ENCODE data around the gene PPARG. TPM values are rescaled to one million over a fixed set of nuclear protein-coding genes. Genes with fewer than 3 reads are reported as not detected.

The PPARG gene
- total and polyA plus RNA-seq, 3 experiments from 2014 or later = 0.66 to 0.74 TPM; not detected in 1

DNA sequence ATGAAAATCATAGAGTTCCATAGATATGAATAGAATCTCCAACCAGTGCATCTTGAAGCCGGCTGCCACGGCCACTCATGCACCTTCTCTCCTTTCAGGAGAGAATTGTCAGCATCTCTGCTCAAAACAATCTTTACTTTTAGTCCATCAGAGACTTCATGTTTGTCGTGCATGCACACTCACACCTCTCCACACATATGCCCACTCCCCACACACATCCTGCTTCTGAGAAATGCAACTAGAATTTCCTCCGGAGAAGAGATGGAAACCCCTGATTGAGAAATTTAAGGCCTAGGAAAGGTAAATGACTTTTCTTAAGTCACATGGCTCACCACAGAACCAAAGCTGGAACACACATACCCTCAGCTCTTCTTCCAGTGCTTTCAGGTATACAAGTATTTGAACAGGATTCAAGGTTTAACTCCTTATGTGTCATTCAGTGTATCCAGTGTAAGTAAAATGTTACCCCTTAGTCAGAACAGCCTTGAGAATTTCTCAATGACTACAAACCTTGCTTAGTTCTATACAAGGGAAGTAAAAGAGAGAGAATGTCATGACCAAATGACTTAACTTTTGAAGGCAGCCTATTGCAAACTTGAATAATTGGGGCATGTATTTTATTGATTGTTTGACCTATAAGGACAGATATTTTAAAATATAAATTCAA lies 126.3 kb downstream of the PPARG start:
- peaks cover 2 to 10% of the 10 kb centered on the region in 2 donors for H3K27me3 Mint-ChIP-seq

DNA sequence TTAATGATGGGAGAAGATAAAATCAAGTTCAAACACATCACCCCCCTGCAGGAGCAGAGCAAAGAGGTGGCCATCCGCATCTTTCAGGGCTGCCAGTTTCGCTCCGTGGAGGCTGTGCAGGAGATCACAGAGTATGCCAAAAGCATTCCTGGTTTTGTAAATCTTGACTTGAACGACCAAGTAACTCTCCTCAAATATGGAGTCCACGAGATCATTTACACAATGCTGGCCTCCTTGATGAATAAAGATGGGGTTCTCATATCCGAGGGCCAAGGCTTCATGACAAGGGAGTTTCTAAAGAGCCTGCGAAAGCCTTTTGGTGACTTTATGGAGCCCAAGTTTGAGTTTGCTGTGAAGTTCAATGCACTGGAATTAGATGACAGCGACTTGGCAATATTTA lies 127.9 kb downstream of the PPARG start:
- H3K27me3 Mint-ChIP-seq = peaks cover 5 to 6% of the 10 kb centered on the region in 2 donors
- no peak overlapping the region for H3K4me3 Mint-ChIP-seq
- Histone ChIP-seq H3K4me3 (ENCODE audit: low read length) (no peak overlapping the region), H3K27ac (ENCODE audit: low read depth, low read length) (no peak overlapping the region), H3K4me1 (ENCODE audit: insufficient read depth, low read length) (no peaks in the 10 kb centered on the region), H3K9me3 (ENCODE audit: low read length) (no peaks in the 10 kb centered on the region), H3K27me3 (ENCODE audit: insufficient read depth, low read length, poor library complexity, severe bottlenecking) (peaks cover 3% of the 10 kb centered on the region), H3K36me3 (ENCODE audit: insufficient read depth, low read length) (no peaks in the 10 kb centered on the region)
- DNase-seq = no peak
- H3K9me3 Mint-ChIP-seq = no peaks in the 10 kb centered on the region
- H3K36me3 Mint-ChIP-seq = no peaks in the 10 kb centered on the region
- ChIA-PET POLR2A (no interaction called here), CTCF (no interaction called here)
- no peaks in the 10 kb centered on the region for H3K4me1 Mint-ChIP-seq
- H3K27ac Mint-ChIP-seq = no peak overlapping the region

More for the DNA sequence above, 126.3 kb downstream of the PPARG start:
- no peak for DNase-seq
- no peak overlapping the region for H3K27ac ChIP-seq (ENCODE audit: low read depth, low read length)
- H3K4me1 ChIP-seq (ENCODE audit: insufficient read depth, low read length) = no peaks in the 10 kb centered on the region
- H3K4me1 Mint-ChIP-seq = no peaks in the 10 kb centered on the region
- H3K27ac Mint-ChIP-seq = no peak overlapping the region
- H3K4me3 Mint-ChIP-seq = no peak overlapping the region
- H3K27me3 ChIP-seq (ENCODE audit: insufficient read depth, low read length, poor library complexity, severe bottlenecking) = no peaks in the 10 kb centered on the region
- H3K9me3 ChIP-seq (ENCODE audit: low read length) = no peaks in the 10 kb centered on the region
- H3K9me3 Mint-ChIP-seq = no peaks in the 10 kb centered on the region
- no peaks in the 10 kb centered on the region for H3K36me3 ChIP-seq (ENCODE audit: insufficient read depth, low read length)
- no peaks in the 10 kb centered on the region for H3K36me3 Mint-ChIP-seq
- CTCF ChIA-PET = no interaction called here
- H3K4me3 ChIP-seq (ENCODE audit: low read length) = no peak overlapping the region
- POLR2A ChIA-PET = no interaction called here

DNA sequence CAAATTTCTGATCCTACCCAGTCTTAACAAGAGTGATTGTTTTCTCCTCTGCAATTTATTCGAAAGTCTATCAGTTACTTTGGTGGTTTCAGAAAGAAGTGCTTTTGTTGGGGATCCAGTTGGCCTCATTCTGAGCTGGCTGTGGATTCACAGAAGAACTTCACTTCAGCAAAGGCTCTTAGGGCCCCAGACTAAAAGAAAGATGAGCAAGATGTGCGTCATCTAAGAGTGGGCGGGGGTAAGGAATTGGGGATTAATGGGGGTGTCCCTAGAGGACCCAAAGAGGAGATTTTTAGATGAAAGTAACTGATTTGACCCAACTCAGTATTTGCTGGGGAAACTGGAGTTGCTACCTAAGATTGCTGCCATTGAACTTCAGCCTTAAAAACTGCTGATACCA lies 131.5 kb downstream of the PPARG start:
- H3K4me1 ChIP-seq (ENCODE audit: insufficient read depth, low read length) = no peaks in the 10 kb centered on the region
- CTCF ChIA-PET = no interaction called here
- H3K9me3 ChIP-seq (ENCODE audit: low read length) = no peaks in the 10 kb centered on the region
- POLR2A ChIA-PET = no interaction called here
- no peak overlapping the region for H3K27ac ChIP-seq (ENCODE audit: low read depth, low read length)
- H3K27ac Mint-ChIP-seq = no peak overlapping the region
- no peaks in the 10 kb centered on the region for H3K9me3 Mint-ChIP-seq
- H3K4me3 ChIP-seq (ENCODE audit: low read length) = no peak overlapping the region
- no peaks in the 10 kb centered on the region for H3K4me1 Mint-ChIP-seq
- H3K4me3 Mint-ChIP-seq = no peak overlapping the region
- H3K27me3 Mint-ChIP-seq = peaks cover 12 to 32% of the 10 kb centered on the region in 2 donors
- H3K27me3 ChIP-seq (ENCODE audit: insufficient read depth, low read length, poor library complexity, severe bottlenecking) = peaks cover 3% of the 10 kb centered on the region
- H3K36me3 ChIP-seq (ENCODE audit: insufficient read depth, low read length) = no peaks in the 10 kb centered on the region
- DNase-seq = no peak
- no peaks in the 10 kb centered on the region for H3K36me3 Mint-ChIP-seq

DNA sequence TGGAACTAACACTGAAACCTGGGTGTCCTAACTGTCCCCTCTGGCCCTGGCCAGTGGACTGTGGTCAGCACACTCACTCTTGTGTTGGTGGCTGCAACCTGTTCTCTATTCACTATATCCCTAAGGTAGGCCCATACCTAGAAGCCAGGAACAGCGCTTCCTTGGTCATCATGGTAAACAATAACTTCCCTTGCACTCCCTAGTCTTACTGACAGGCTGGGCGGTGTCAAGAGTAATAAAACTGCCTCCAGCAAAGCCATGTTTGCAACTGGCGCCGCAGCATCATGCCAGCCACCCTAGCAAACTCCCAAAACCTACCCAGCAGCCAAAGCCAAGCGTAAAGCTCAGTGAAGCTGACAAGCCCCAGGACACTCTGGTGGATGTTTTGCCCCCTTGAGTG lies 132.3 kb downstream of the PPARG start:
- Histone ChIP-seq H3K36me3 (ENCODE audit: insufficient read depth, low read length) (no peaks in the 10 kb centered on the region), H3K27ac (ENCODE audit: low read depth, low read length) (no peak overlapping the region), H3K4me1 (ENCODE audit: insufficient read depth, low read length) (no peaks in the 10 kb centered on the region), H3K4me3 (ENCODE audit: low read length) (no peak overlapping the region), H3K27me3 (ENCODE audit: insufficient read depth, low read length, poor library complexity, severe bottlenecking) (peaks cover 3% of the 10 kb centered on the region), H3K9me3 (ENCODE audit: low read length) (no peaks in the 10 kb centered on the region)
- Mint-ChIP-seq H3K4me3 (no peak overlapping the region), H3K27ac (no peak overlapping the region), H3K4me1 (peaks cover 0 to 5% (median 0%) of the 10 kb centered on the region in 3 donors), H3K36me3 (no peaks in the 10 kb centered on the region), H3K27me3 (peaks cover 15 to 38% of the 10 kb centered on the region in 2 donors), H3K9me3 (no peaks in the 10 kb centered on the region)
- ChIA-PET POLR2A (no interaction called here), CTCF (no interaction called here)
- no peak for DNase-seq

DNA sequence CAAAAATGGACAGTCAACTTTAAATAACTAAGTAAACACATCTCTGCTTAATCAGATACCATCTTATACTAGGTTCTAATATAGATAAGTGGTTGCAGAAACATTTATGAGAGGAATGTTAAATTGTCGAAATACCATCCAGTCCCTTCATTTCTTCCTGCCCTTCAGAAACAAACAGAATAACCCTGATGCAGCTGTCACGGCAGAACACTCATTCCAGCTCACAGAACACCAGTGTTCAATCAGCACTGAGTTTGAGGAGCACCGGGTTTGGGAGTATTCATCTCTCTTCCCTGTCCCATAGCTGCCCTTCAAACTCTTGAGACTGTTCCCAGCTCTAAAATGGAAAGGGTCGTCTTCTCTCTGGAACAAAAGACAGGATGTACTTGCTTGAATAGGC lies 134.3 kb downstream of the PPARG start:
- ChIA-PET CTCF (no interaction called here), POLR2A (no interaction called here)
- H3K4me3 ChIP-seq (ENCODE audit: low read length) = no peak overlapping the region
- Mint-ChIP-seq H3K36me3 (no peaks in the 10 kb centered on the region), H3K4me1 (peaks cover 0 to 7% (median 0%) of the 10 kb centered on the region in 3 donors), H3K27me3 (peaks cover 18 to 39% of the 10 kb centered on the region in 2 donors), H3K4me3 (no peak overlapping the region), H3K27ac (no peak overlapping the region), H3K9me3 (no peaks in the 10 kb centered on the region)
- H3K27me3 ChIP-seq (ENCODE audit: insufficient read depth, low read length, poor library complexity, severe bottlenecking) = peaks cover 7% of the 10 kb centered on the region
- H3K4me1 ChIP-seq (ENCODE audit: insufficient read depth, low read length) = no peaks in the 10 kb centered on the region
- DNase-seq = no peak
- H3K27ac ChIP-seq (ENCODE audit: low read depth, low read length) = no peak overlapping the region
- no peaks in the 10 kb centered on the region for H3K9me3 ChIP-seq (ENCODE audit: low read length)
- H3K36me3 ChIP-seq (ENCODE audit: insufficient read depth, low read length) = no peaks in the 10 kb centered on the region

DNA sequence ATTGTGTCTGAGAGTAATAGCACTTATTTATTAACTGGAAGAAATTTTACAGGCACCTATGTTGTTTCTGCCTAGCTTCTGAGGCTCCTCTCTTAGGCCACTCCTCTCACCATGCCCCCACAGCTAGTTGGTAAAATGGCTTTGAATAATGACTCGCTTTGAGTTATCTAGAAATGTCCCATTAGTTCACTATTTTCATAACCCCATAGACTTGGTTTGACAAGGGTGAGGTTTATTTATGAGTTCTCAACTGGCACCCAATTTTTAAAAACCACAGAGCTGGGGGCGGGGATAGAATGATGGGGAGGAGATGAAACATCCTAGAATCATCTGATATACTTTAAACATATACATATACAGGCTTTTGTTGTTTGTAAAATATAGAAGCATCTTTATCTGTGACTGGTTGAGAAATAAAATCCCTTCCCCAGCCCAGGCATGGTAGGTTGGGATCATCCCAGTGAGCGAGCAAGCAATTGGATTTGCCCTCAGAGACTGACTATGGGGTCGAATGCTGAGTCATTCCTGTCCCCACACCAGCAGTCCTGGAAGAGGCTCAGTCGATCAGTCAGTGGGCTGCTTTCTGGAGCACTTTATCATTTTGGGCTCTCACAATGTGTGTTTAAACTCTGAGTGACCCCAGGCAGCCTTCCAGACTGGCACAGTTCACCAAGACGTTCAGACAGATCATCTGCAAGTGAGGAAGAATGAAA lies 135.2 kb downstream of the PPARG start:
- H3K9me3 ChIP-seq (ENCODE audit: low read length) = no peaks in the 10 kb centered on the region
- Mint-ChIP-seq H3K4me3 (no peak overlapping the region), H3K4me1 (peaks cover 0 to 7% (median 0%) of the 10 kb centered on the region in 3 donors), H3K9me3 (no peaks in the 10 kb centered on the region), H3K36me3 (no peaks in the 10 kb centered on the region), H3K27me3 (peaks cover 18 to 42% of the 10 kb centered on the region in 2 donors), H3K27ac (no peak overlapping the region)
- no peaks in the 10 kb centered on the region for H3K4me1 ChIP-seq (ENCODE audit: insufficient read depth, low read length)
- no peaks in the 10 kb centered on the region for H3K36me3 ChIP-seq (ENCODE audit: insufficient read depth, low read length)
- peaks cover 7% of the 10 kb centered on the region for H3K27me3 ChIP-seq (ENCODE audit: insufficient read depth, low read length, poor library complexity, severe bottlenecking)
- no peak overlapping the region for H3K27ac ChIP-seq (ENCODE audit: low read depth, low read length)
- POLR2A ChIA-PET = no interaction called here
- no peak overlapping the region for H3K4me3 ChIP-seq (ENCODE audit: low read length)
- DNase-seq = no peak
- CTCF ChIA-PET = no interaction called here

DNA sequence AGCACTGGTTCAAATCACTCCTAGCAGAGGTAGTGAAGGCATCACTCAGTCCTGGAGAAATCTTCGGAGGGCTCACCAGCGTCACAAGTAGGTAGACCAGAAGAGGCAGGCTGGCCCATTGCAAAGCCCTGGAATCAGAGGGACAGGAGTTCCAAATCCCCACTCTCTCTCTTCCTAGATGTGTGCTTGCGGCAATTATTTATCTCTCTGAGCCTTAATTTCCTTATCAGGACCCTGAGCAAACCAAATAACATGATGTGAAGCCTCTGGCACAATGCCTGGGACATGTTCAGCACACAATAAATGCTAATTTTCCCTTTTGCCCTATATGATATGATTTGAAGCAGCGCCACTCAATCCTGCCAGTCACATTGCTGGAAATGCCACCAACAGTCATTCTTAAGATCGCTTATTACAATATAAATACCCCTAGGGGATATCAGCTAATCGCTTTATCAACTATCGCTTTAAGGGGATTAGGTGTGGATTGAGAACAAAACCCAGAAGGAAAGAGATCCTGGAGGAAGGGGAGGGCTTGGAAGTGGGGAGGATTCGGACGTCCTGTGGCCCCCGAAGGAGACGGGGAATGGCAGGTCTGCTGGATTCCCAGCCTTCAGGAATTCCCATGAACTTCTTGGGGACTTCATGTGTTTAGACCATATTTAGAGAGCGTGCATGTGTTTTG lies 135.9 kb downstream of the PPARG start:
- H3K36me3 Mint-ChIP-seq = no peaks in the 10 kb centered on the region
- Histone ChIP-seq H3K27me3 (ENCODE audit: insufficient read depth, low read length, poor library complexity, severe bottlenecking) (peaks cover 7% of the 10 kb centered on the region), H3K9me3 (ENCODE audit: low read length) (no peaks in the 10 kb centered on the region), H3K4me1 (ENCODE audit: insufficient read depth, low read length) (no peaks in the 10 kb centered on the region), H3K36me3 (ENCODE audit: insufficient read depth, low read length) (no peaks in the 10 kb centered on the region), H3K27ac (ENCODE audit: low read depth, low read length) (no peak overlapping the region), H3K4me3 (ENCODE audit: low read length) (no peak overlapping the region)
- H3K9me3 Mint-ChIP-seq = no peaks in the 10 kb centered on the region
- ChIA-PET POLR2A (no interaction called here), CTCF (no interaction called here)
- no peak overlapping the region for H3K4me3 Mint-ChIP-seq
- H3K4me1 Mint-ChIP-seq = peaks cover 0 to 7% (median 0%) of the 10 kb centered on the region in 3 donors
- DNase-seq = no peak
- peaks cover 18 to 42% of the 10 kb centered on the region in 2 donors for H3K27me3 Mint-ChIP-seq
- H3K27ac Mint-ChIP-seq = no peak overlapping the region

DNA sequence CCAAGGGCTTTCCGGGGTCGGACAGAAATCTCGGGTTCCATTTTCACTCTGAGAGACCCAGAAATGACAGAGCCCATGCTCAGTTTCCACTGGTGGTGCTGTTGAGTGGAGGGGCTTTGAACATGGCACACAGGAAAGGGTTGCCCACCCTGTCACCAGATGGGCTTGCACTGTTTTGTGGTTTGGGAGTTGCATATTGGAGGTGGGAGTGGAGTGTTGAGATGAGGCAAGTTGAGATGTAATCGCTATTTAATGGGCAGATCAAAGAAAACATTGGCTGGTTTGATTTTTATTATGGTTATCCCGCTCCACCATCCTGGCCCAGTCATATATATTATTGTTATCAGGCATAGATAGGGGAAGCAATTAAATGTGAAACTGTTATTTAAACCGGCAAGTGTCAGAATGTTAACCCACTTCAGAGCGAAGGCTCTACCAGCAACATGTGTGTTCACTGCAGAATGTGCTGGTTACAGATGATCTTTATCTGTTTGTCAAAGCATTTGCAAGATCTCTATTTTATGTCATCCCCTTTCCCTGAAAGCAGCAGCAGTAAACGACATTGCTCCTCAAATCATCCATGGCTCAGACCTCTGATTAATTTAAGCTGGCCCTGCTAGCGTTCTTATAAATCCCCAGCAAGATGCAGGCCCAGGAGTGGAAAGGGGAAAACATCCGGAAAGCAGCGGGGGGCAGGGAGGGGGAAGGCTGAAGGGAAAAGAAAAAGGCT lies 137.1 kb downstream of the PPARG start:
- H3K9me3 ChIP-seq (ENCODE audit: low read length) = no peaks in the 10 kb centered on the region
- ChIA-PET POLR2A (no interaction called here), CTCF (no interaction called here)
- DNase-seq = no peak
- H3K4me3 ChIP-seq (ENCODE audit: low read length) = no peak overlapping the region
- no peak overlapping the region for H3K4me3 Mint-ChIP-seq
- H3K27ac ChIP-seq (ENCODE audit: low read depth, low read length) = no peak overlapping the region
- H3K9me3 Mint-ChIP-seq = no peaks in the 10 kb centered on the region
- peaks cover 17 to 42% of the 10 kb centered on the region in 2 donors for H3K27me3 Mint-ChIP-seq
- H3K36me3 ChIP-seq (ENCODE audit: insufficient read depth, low read length) = no peaks in the 10 kb centered on the region
- no peaks in the 10 kb centered on the region for H3K4me1 ChIP-seq (ENCODE audit: insufficient read depth, low read length)
- H3K27ac Mint-ChIP-seq = no peak overlapping the region
- peaks cover 5% of the 10 kb centered on the region for H3K27me3 ChIP-seq (ENCODE audit: insufficient read depth, low read length, poor library complexity, severe bottlenecking)
- peaks cover 0 to 7% (median 0%) of the 10 kb centered on the region in 3 donors for H3K4me1 Mint-ChIP-seq
- no peaks in the 10 kb centered on the region for H3K36me3 Mint-ChIP-seq
